GM12878 (cell line): ENCODE results near the gene FAHD2A. TPM values are rescaled to one million over a fixed set of nuclear protein-coding genes. Genes with fewer than 3 reads are reported as not detected.

Source experiments
- ATAC-seq: fragments of 200-7000 bp; cut with Tn5 transposase; 3 replicates; pipeline ENCODE4 v1.9.1; 2020; ENCODE audit warnings: mild to moderate bottlenecking, moderate library complexity
- BruUV-seq: library from RNA; stranded (reverse); fragments of 400-500 nt; replicated peaks from 2 replicates; lab custom pipeline; 2021; lab: Mats Ljungman, UMichigan
- CTCF ChIA-PET: fragments of 300-600 bp; sonication (Branson Sonifier 250); formaldehyde crosslinking; extraction: SDS; loops from one replicate; lab custom pipeline; 2021; ENCODE audit warnings: inconsistent platforms; lab: Yijun Ruan, JAX
- POLR2A ChIA-PET: fragments of 350-600 bp; formaldehyde crosslinking; extraction: SDS; loops from one replicate; lab custom pipeline; 2021; ENCODE audit warnings: inconsistent platforms; lab: Charles Lee
- RAD21 ChIA-PET: fragments of 300-600 bp; sonication (Branson Sonifier 250); formaldehyde crosslinking; loops from one replicate; lab custom pipeline; 2023; ENCODE audit warnings: antibody characterized with exemption; ENCODE audit not compliant: unreplicated experiment; lab: Charles Lee
- SMC1A ChIA-PET: fragments of 300-600 bp; sonication (Branson Sonifier 250); formaldehyde crosslinking; loops from one replicate; lab custom pipeline; 2023; ENCODE audit not compliant: unreplicated experiment, uncharacterized antibody; lab: Charles Lee
- DNase-seq: peaks from one replicate; pipeline ENCODE4 v3.0.0-alpha.2; 2011; ENCODE audit warnings: low read depth, low spot score
- FAIRE-seq: peaks from 3 replicates; lab custom pipeline; 2011; peaks lifted over from hg19 to GRCh38; lab: Jason Lieb, UNC
- H2AFZ ChIP-seq: 2 replicates; pipeline ENCODE4 v1.6.0; 2011; ENCODE audit warnings: low read depth, low read length, control low read depth; ENCODE audit not compliant: control insufficient read depth
- H3K27ac ChIP-seq: 2 replicates; pipeline ENCODE4 v1.5.1; 2011; ENCODE audit warnings: control low read depth; ENCODE audit not compliant: control insufficient read depth, insufficient read depth
- H3K27me3 ChIP-seq, 2 experiments: replicated peaks in 1 of 2; 2 replicates each; pipeline versions ENCODE4 v1.6.0 to v1.6.1; 2011; ENCODE audit warnings: low read length in 1 of 2; ENCODE audit not compliant: control insufficient read depth in 2 of 2, insufficient read depth in 2 of 2
- H3K36me3 ChIP-seq, 2 experiments: 2 replicates each; pipeline ENCODE4 v1.5.1; 2011; ENCODE audit warnings: low read length in 1 of 2; ENCODE audit not compliant: control insufficient read depth in 2 of 2, insufficient read depth in 2 of 2
- H3K4me1 ChIP-seq: 2 replicates; pipeline ENCODE4 v1.6.1; 2011; ENCODE audit warnings: mild to moderate bottlenecking, low read length, moderate library complexity, mixed read lengths; ENCODE audit not compliant: control insufficient read depth, insufficient read depth
- H3K4me2 ChIP-seq: 2 replicates; pipeline ENCODE4 v1.6.0; 2011; ENCODE audit warnings: control low read depth; ENCODE audit not compliant: control insufficient read depth, insufficient read depth
- H3K4me3 ChIP-seq: fragments of 200-600 bp; sonication (generic); 2 replicates; pipeline ENCODE4 v1.5.1; 2016
- H3K79me2 ChIP-seq: 2 replicates; pipeline ENCODE4 v1.6.0; 2011; ENCODE audit warnings: low read length; ENCODE audit not compliant: control insufficient read depth, insufficient read depth
- H3K9ac ChIP-seq: 2 replicates; pipeline ENCODE4 v1.8.0; 2011; ENCODE audit warnings: low read length, control low read depth, mixed read lengths; ENCODE audit not compliant: control insufficient read depth, insufficient read depth
- H3K9me3 ChIP-seq: replicated peaks from 3 replicates; pipeline ENCODE4 v1.5.1; 2011; ENCODE audit warnings: mild to moderate bottlenecking, low read length; ENCODE audit not compliant: control insufficient read depth, insufficient read depth
- H4K20me1 ChIP-seq: 2 replicates; pipeline ENCODE4 v1.6.0; 2011; ENCODE audit not compliant: control insufficient read depth, insufficient read depth
- ASH2L ChIP-seq: fragments of 300-600, 200-600 bp; sonication (generic); IDR thresholded peaks from 2 replicates; pipeline ENCODE4 v1.6.1; 2017; ENCODE audit warnings: low read depth, mild to moderate bottlenecking, borderline replicate concordance
- EGR1 ChIP-seq, 2 experiments: IDR thresholded peaks; 1 replicate in 1 of 2; 2 replicates in 1 of 2; pipeline ENCODE4 v1.6.1; 2011 to 2012; ENCODE audit warnings: low read depth in 2 of 2, low read length in 2 of 2, borderline replicate concordance in 1 of 2, mild to moderate bottlenecking in 1 of 2, moderate library complexity in 1 of 2
- ESRRA ChIP-seq: IDR thresholded peaks from 2 replicates; pipeline ENCODE4 v1.6.1; 2012; ENCODE audit warnings: mild to moderate bottlenecking, low read length, improper control_type of control experiment
- FOS ChIP-seq: IDR thresholded peaks from 3 replicates; pipeline ENCODE4 v1.6.1; 2011; ENCODE audit warnings: borderline replicate concordance; ENCODE audit not compliant: insufficient read length; ENCODE audit errors: extremely low read depth
- HCFC1 ChIP-seq: fragments of 150-350 bp; IDR thresholded peaks from 2 replicates; pipeline ENCODE4 v1.6.1; 2014; ENCODE audit warnings: low read length
- IKZF1 ChIP-seq: fragments of 450-650 bp; conservative IDR thresholded peaks from 2 replicates; pipeline ENCODE4 v1.6.1; 2017; ENCODE audit warnings: antibody characterized with exemption, mild to moderate bottlenecking
- KAT2A ChIP-seq: conservative IDR thresholded peaks from 2 replicates; pipeline ENCODE4 v1.6.1; 2011; ENCODE audit warnings: low read depth, low read length; ENCODE audit not compliant: control insufficient read depth
- MEF2A ChIP-seq: IDR thresholded peaks from 2 replicates; pipeline ENCODE4 v1.6.1; 2011; ENCODE audit warnings: low read depth, mild to moderate bottlenecking, low read length, moderate library complexity; ENCODE audit not compliant: insufficient read depth
- MLLT1 ChIP-seq: fragments of 450-650 bp; IDR thresholded peaks from 2 replicates; pipeline ENCODE4 v1.6.1; 2016; ENCODE audit warnings: mild to moderate bottlenecking
- RELA ChIP-seq: fragments of 450-650 bp; IDR thresholded peaks from 2 replicates; pipeline ENCODE4 v1.8.0; 2014; ENCODE audit warnings: borderline replicate concordance; ENCODE audit not compliant: partially characterized antibody
- TAF1 ChIP-seq: IDR thresholded peaks from 2 replicates; pipeline ENCODE4 v1.6.1; 2011; ENCODE audit warnings: mild to moderate bottlenecking, low read depth, low read length, borderline replicate concordance
- ZNF274 ChIP-seq: IDR thresholded peaks from one replicate; pipeline ENCODE4 v1.8.0; 2011; ENCODE audit not compliant: insufficient read length, insufficient read depth
- ZNF384 ChIP-seq: IDR thresholded peaks from 2 replicates; pipeline ENCODE4 v1.6.1; 2012; ENCODE audit warnings: low read depth, mild to moderate bottlenecking, low read length, improper control_type of control experiment, borderline replicate concordance
- ZNF622 ChIP-seq: fragments of 450-650 bp; IDR thresholded peaks from 2 replicates; pipeline ENCODE4 v1.6.1; 2017; ENCODE audit warnings: mild to moderate bottlenecking, inconsistent platforms
- WGBS: methylation state at CpG from one replicate; pipeline ENCODE4 v1.1.6; 2016; ENCODE audit warnings: low lambda C conversion rate; ENCODE audit not compliant: insufficient replicate concordance, insufficient coverage; ENCODE audit errors: missing lambda C conversion rate; 5-methylcytosine and 5-hydroxymethylcytosine counted together
- in situ Hi-C: fragments of 300-500 bp; cut with MboI; formaldehyde crosslinking; loops from 9 replicates; pipeline ENCODE4 v1.14.3; 2018; ENCODE audit warnings: mixed read lengths
- intact Hi-C: fragments of 100-400 bp; cut with micrococcal nuclease; formaldehyde crosslinking; loops from one replicate; pipeline ENCODE4 v1.14.2; 2022; ENCODE audit not compliant: unreplicated experiment
- polyA plus RNA-seq, 11 experiments: library from polyadenylated mRNA; depleted of rRNA in 4 of 11; unstranded in 6 of 11; stranded (reverse) in 5 of 11; fragments of >200 nt; fragmentation: Nextera tagmentation in 4 of 11; fragmentation: Illumina TruSeq in 1 of 11; extraction: Ambion mirVana in 4 of 11; extraction: Trizol in 1 of 11; gene quantifications; 1 replicate in 1 of 11; 2 replicates in 10 of 11; pipeline versions ENCODE4 v1.2.1 to v1.2.3, GENCODE V29; 2011 to 2016; ENCODE audit warnings: inconsistent platforms in 2 of 11, missing spikeins in 2 of 11, low read depth in 1 of 11
- total RNA-seq, 4 experiments: library from RNA; depleted of rRNA in 3 of 4; stranded (reverse); fragments of >200 nt in 3 of 4; fragmentation: Illumina TruSeq in 1 of 4; extraction: Trizol in 1 of 4; gene quantifications; 2 replicates each; pipeline versions ENCODE4 v1.2.1 to v1.2.3, GENCODE V29; 2013 to 2021

The FAHD2A gene
- total and polyA plus RNA-seq, 10 of the 15 experiments (the other 5 are each of a cell fraction or from before 2014, with no cell fraction given), result 11.2 to 38.2 (median 25.1) TPM

- no peak for TF ChIP-seq ZNF384
These were observed 16.9 kb upstream of the FAHD2A start (continued) for GRCh38 chr2:95385570-95385984.

- no peaks in the 10 kb centered on the region for H3K4me1 ChIP-seq
- ChIA-PET SMC1A (no interaction called here), POLR2A (no interaction called here), CTCF (no interaction called here), RAD21 (no interaction called here)
- H2AFZ ChIP-seq, result no peak overlapping the region
- no TSS peak for BruUV-seq
- in situ Hi-C loops (no loop called here), intact Hi-C loops (no loop called here)
- H3K36me3 ChIP-seq, result no peaks in the 10 kb centered on the region
- no peak for DNase-seq
- no peak overlapping the region for H3K4me2 ChIP-seq
- no peak overlapping the region for H3K4me3 ChIP-seq
- WGBS, result 30% methylated on average over 6 of the region's 6 CpGs
- no peak for ATAC-seq
- TF ChIP-seq ZNF622, result no peak
- TF ChIP-seq, all 136 proteins: peak for 0
- Histone ChIP-seq H3K27ac (no peak overlapping the region), H3K79me2 (no peaks in the 10 kb centered on the region), H3K27me3 (no peaks in the 10 kb centered on the region; a peak in 2 of 4 replicates), H3K9me3 (no peaks in the 10 kb centered on the region), H3K9ac (no peak overlapping the region), H4K20me1 (no peaks in the 10 kb centered on the region)
- FAIRE-seq, result no peak
These were observed 16.5 kb upstream of the FAHD2A start for GRCh38 chr2:95386031-95386430.

GRCh38 chr2:95387358-95387757, 15.2 kb upstream of the FAHD2A start:
- Histone ChIP-seq H3K4me2 (no peak overlapping the region), H3K4me1 (no peaks in the 10 kb centered on the region), H2AFZ (no peak overlapping the region), H3K79me2 (no peaks in the 10 kb centered on the region), H3K9ac (no peak overlapping the region), H3K27me3 (no peaks in the 10 kb centered on the region; a peak in 2 of 4 replicates), H3K36me3 (no peaks in the 10 kb centered on the region), H4K20me1 (no peaks in the 10 kb centered on the region), H3K27ac (no peak overlapping the region), H3K9me3 (no peaks in the 10 kb centered on the region), H3K4me3 (no peak overlapping the region)
- no peak for DNase-seq
- POLR2A ChIA-PET, result no interaction called here
- BruUV-seq, result no TSS peak
- RAD21 ChIA-PET, result interaction anchor here (0.7 kb wide), 1 partner anchor 151 kb away, joined by 3 read pairs; no protein-coding TSS in a partner anchor
- no peak for ATAC-seq
- intact Hi-C loops (no loop called here), in situ Hi-C loops (no loop called here)
- FAIRE-seq, result no peak
- SMC1A ChIA-PET, result interaction anchor here (0.5 kb wide), 1 partner anchor 111 kb away, joined by 3 read pairs; no protein-coding TSS in a partner anchor
- WGBS, result 69% methylated on average over 7 of the region's 7 CpGs
- CTCF ChIA-PET, result interaction anchor here (0.7 to 3.9 kb wide), 3 partner anchors 9 to 151 kb away, joined by 3 to 41 read pairs (median 5); partner anchors contain the start of gene FAHD2A
- TF ChIP-seq HCFC1, result no peak
- no peak for TF ChIP-seq TAF1
- TF ChIP-seq EGR1 (IDR thresholded peaks at IDR 0.05; ENCODE audit: borderline replicate concordance in 1 of 2, low read depth in 2 of 2, low read length in 2 of 2), result no peak
- TF ChIP-seq ESRRA, result no peak
- no peak for TF ChIP-seq ASH2L
- no peak for TF ChIP-seq KAT2A
- TF ChIP-seq FOS, result no peak
- no peak for TF ChIP-seq RELA
- no peak for TF ChIP-seq ZNF274
- no peak for TF ChIP-seq MLLT1
- TF ChIP-seq MEF2A, result no peak
- TF ChIP-seq IKZF1, result no peak
